Measurements from ENCODE around the gene ISG20. TPM values are rescaled to one million over a fixed set of nuclear protein-coding genes. Genes with fewer than 3 reads are reported as not detected.
"Not testable (repeated sequence)": the region's sequence is repeated elsewhere in the genome, so short reads cannot be mapped to it uniquely, and the experiment has no call there.

Gene ISG20
- total RNA-seq, 2 experiments from 2014 or later, result 24.9 to 28.9 TPM

GRCh38 chr15:88630798-88631463, 7.9 kb upstream of the ISG20 start:
- POLR2A ChIA-PET, result no interaction called here
- CTCF ChIA-PET, result interaction anchor here (1.8 kb wide), 1 partner anchor 33 kb away, joined by 5 read pairs; no protein-coding TSS in a partner anchor

DNA sequence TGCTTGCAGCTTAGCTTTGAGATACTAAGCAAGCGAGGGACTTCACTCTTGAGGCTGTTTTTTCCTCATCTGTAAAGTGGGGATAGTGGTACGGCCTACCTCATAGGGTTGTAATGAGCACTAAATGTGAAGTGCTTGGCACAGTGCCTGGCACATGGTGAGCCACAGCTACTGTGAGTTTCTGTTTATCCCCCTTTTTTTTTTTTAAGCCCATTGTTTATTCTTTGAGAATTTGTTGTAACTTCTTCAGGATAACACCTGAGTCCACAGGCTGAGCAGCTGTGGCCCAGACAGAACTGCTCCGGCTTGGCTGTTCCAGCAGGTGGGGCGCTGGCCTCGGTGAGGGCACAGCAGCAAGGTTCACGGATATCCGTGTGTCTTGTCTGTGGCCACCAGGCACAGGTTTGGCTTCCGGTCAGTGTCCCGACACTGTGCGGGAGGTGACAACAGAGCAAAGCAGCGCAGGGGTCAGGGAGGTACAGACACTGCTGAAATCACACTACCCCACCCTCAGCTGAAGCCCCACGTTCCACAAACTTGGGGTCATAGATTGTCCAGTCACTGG, 7.3 kb upstream of the ISG20 start:
- ChIA-PET CTCF (interaction anchor here (1.8 kb wide), 1 partner anchor 32 kb away, joined by 5 read pairs; no protein-coding TSS in a partner anchor), POLR2A (interaction anchor here (0.6 kb wide), 1 partner anchor 211 kb away, joined by 4 read pairs; no protein-coding TSS in a partner anchor)

DNA sequence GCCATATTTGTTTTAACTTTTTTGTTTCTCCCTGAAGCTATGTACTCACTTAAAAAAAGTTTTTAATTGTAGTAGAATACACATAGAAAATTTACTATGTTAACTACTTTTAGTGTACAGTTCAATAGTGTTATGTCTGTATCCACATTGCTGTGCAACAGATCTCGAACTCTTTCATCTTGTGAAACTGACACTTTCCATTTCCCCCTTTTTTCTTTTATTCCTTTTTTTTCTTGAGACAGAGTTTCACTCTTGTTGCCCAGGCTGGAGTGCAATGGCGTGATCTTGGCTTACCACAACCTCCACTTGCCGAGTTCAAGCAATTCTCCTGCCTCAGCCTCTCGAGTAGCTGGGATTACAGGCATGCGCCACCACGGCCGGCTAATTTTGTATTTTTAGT, 6.0 kb upstream of the ISG20 start:
- POLR2A ChIA-PET, result not testable (repeated sequence)
- CTCF ChIA-PET, result interaction anchor here (1.8 to 1.9 kb wide), 2 partner anchors 9 to 31 kb away, joined by 5 to 11 read pairs; no protein-coding TSS in a partner anchor

GRCh38 chr15:88634449-88634848, 4.4 kb upstream of the ISG20 start:
- ChIA-PET CTCF (interaction anchor here (1.1 kb wide), 1 partner anchor 10 kb away, joined by 7 read pairs; no protein-coding TSS in a partner anchor), POLR2A (interaction anchor here (1.1 to 1.3 kb wide), 2 partner anchors 12 to 16 kb away, joined by 3 to 4 read pairs; no protein-coding TSS in a partner anchor)

GRCh38 chr15:88635318-88635717, 3.5 kb upstream of the ISG20 start:
- ChIA-PET CTCF (interaction anchor here (1.1 to 1.4 kb wide), 3 partner anchors 11 to 13 kb away, joined by 4 to 7 read pairs (median 4); no protein-coding TSS in a partner anchor), POLR2A (interaction anchor here (1.0 to 1.3 kb wide), 3 partner anchors 11 to 15 kb away, joined by 3 to 4 read pairs (median 3); no protein-coding TSS in a partner anchor)

- ChIA-PET CTCF (interaction anchor here (1.2 to 1.4 kb wide), 3 partner anchors 12 to 29 kb away, joined by 3 to 4 read pairs (median 4); no protein-coding TSS in a partner anchor), POLR2A (interaction anchor here (1.0 to 1.3 kb wide), 2 partner anchors 11 to 14 kb away, joined by 3 read pairs; no protein-coding TSS in a partner anchor)
Observed at GRCh38 chr15:88636050-88636449, 2.8 kb upstream of the ISG20 start.

DNA sequence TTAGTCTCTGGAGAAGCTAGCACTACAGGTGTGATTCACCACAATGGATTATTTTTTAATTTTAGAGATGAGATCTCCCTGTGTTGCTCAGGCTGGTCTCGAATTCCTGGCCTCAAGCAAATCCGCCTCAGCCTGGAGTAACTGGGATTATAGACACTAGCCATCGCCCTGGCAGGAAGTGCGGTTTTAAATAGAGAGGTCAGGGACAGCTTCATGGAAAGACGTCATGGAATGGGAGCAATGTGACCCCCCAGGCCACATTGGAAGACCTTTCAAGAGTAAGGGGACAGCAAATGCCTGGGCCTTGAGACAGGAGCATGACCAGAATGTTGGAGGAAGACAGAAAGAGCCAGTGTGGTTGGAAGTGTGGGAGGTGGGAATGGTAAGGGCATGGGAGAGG, 2.2 kb upstream of the ISG20 start:
- ChIA-PET CTCF (interaction anchor here (1.2 to 1.4 kb wide), 3 partner anchors 13 to 28 kb away, joined by 3 to 4 read pairs (median 4); no protein-coding TSS in a partner anchor), POLR2A (no interaction called here)

- ChIA-PET POLR2A (interaction anchor here (1.7 kb wide), 1 partner anchor 451 kb away, joined by 5 read pairs; the partner anchor contains the start of gene ABHD2), CTCF (interaction anchor here (1.6 kb wide), 1 partner anchor 14 kb away, joined by 3 read pairs; no protein-coding TSS in a partner anchor)
Observed at GRCh38 chr15:88637436-88637835, 1.4 kb upstream of the ISG20 start.

DNA sequence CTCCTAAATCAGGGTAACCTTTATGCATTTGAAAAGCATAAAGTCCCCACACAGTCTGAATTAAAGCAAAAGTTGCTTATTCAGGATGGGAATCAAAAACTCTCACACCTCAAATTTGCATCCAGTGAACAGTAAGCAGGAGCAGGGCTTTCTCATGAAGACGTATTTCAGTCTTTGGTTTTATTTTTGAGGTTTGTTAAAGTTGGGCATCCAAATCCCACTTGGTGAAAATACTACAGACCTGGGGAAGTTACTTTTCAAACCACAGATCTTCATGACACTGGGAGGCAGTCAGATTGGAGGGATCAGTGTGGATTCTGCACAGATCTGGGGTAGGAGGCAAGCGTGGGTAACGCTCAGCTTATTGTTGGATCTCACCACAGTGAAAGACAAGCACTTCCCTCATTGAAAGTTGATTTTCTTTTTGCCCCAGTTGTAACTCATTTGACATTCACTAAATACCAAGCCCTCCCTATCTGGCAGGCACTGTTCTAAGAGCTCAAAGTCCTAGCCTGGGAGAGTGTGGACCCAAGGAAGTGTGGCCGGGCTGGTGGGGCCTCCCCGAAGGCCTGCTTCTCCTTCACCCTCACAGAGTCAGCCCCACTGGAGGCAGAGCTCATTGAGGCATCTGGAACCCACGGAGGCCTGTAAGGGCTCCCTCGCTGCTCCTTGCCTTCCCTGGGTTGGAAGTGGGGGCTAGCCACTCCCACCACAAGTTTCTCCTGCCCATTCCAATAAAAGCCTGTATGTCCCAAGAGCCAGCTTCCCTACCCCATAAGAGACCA, 783 bp upstream of the ISG20 start:
- ChIA-PET CTCF (interaction anchor here (0.6 to 1.7 kb wide), 6 partner anchors 9 to 283 kb away, joined by 3 to 12 read pairs (median 3); no protein-coding TSS in a partner anchor), POLR2A (interaction anchor here (0.7 to 1.7 kb wide), 7 partner anchors 10 to 450 kb away, joined by 3 to 18 read pairs (median 4); partner anchors contain the start of genes ABHD2, AEN, HAPLN3 and MRPL46)

DNA sequence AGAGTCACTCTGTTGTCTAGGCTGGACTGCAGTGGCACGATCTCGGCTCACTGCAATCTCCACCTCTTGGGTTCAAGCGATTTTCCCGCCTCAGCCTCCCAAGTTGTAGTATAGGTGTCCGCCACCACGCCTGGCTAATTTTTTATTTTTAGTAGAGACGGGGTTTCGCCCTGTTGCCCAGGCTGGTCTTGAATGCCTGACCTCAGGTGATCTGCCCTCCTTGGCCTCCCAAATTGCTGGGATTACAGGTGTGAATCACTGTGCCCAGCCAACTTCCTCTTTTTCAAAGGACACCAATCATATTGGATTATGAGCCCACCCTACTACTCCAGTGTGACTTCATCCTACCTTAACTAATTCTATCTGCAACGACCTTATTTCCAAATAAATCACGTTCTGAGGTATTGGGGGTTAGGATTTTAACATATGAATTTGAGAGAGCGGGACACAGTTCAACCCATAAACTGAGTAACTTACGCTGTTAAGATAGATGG, 3.2 kb downstream of the ISG20 start:
- ChIA-PET CTCF (no interaction called here), POLR2A (no interaction called here)

DNA sequence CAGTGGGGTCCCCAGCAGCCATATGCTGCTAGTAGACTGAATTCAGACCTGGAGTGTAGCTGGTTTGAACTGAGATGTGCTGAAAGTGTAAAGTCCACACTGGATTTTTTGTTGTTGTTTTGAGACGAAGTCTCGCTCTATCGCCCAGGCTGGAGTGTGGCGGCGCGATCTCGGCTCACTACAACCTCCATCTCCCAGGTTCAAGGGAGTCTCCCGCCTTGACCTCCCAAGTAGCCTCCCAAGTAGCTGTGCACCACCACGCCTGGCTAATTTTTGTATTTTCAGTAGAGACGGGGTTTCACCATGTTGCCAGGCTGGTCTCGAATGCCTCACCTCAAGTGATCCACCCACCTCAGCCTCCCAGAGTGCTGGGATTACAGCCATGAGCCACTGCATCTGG, 3.7 kb downstream of the ISG20 start:
- POLR2A ChIA-PET, CTCF ChIA-PET: not testable (repeated sequence)

- ChIA-PET CTCF (interaction anchor here (0.7 to 1.6 kb wide), 3 partner anchors 14 to 260 kb away, joined by 3 read pairs; no protein-coding TSS in a partner anchor), POLR2A (no interaction called here)
Observed at GRCh38 chr15:88644741-88645140, 5.9 kb downstream of the ISG20 start.

DNA sequence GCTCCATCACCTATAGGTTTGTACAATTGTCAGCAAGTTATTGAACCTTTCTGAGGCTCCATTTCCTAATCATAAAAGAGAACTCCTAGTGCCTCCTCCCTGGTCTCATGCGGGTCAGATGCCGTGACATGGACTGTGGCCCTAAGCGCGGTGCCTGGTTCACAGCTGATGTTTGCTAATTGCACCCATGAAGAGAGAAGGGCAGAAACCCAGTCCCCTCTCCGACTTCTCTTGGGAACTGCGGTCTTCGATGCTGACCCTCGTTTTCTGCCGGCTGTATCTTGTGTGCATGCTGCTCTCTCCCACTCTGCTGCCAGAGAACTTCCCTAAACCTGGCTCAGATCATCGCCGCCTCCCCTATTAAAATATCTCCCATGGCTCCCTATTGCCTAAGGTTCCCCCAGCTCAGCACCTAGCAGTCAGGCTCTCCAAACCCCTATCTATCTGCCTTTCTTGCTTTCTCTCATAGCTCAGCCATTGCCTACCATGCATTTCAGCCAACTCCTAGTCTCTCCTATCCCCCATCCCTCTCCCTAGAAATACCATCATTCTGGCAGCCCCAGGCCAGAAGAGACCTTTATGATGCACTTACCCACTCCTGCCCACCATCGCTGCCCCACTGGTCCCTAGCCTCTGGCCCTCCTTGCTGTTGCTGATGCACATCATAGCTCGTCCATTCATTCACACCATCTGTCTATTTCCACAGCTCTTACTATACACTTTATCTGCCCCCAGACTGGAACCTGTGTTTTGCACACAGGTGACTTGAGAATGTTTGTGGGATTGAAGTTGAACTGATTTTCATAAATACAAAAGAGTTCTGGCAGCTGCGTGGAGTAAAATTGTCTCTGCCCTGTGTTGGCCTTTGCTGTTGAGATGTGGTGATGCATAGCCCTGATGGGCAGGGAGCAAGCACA, 6.6 kb downstream of the ISG20 start:
- POLR2A ChIA-PET, result no interaction called here

DNA sequence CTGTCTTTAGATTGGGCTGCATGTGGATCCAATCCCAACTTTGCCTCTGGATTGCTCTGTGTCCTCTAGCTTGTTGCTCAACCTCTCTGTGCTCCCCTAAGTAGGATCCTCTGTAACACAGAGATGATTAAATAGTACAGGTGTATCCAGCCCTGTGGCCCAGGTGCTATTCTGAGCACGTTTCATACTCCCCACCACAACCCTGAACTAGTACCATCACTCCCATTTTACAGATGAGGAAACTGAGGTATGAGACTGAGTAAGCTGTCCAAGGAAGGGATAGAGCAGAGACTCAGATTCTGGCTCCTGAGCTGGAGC, 7.2 kb downstream of the ISG20 start:
- POLR2A ChIA-PET, result no interaction called here
- CTCF ChIA-PET, result interaction anchor here (1.0 kb wide), 1 partner anchor 21 kb away, joined by 3 read pairs; no protein-coding TSS in a partner anchor

More for the DNA sequence above, 6.6 kb downstream of the ISG20 start:
- CTCF ChIA-PET, result interaction anchor here (1.0 to 1.2 kb wide), 2 partner anchors 13 to 20 kb away, joined by 3 read pairs; no protein-coding TSS in a partner anchor

GRCh38 chr15:88646951-88647350, 8.1 kb downstream of the ISG20 start:
- CTCF ChIA-PET, result interaction anchor here (0.8 to 1.0 kb wide), 2 partner anchors 22 to 23 kb away, joined by 4 read pairs; no protein-coding TSS in a partner anchor

DNA sequence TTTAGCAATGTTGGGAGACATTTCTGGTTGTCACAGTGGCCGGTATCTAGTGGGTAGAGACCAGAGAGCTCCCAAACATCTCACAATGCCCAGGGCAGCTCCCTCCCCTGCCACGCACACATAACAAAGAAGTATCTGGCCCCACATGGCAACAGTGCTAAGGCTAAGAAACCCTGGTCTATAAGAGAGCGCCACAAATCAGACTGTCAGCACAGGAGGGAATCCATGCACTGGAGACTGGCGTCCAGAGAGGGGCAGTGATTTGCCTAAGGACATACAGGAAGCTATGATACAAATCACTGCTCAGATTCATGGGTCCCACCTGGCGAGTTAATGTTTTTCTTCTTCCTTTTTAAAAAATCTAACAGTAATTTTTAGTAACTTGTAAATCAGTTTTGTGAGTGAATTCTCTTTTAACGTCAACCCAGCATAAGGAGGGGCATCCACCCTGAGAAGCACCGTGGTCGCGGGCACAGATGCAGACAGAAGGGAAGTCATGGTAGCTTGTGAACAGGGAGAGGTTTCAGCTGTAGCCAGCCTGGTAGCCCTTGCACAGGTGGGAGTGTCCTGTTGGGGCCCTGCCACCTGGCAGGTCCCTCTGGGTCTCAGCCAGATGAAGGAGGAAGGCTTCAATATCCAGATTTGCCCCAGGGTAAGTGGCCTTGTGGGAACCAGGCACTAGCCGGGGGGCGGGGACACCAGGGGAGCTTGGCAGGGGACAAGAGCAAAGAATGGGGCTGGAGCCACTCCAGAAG, 8.7 kb downstream of the ISG20 start:
- CTCF ChIA-PET, result interaction anchor here (0.8 to 1.7 kb wide), 3 partner anchors 10 to 24 kb away, joined by 4 read pairs; no protein-coding TSS in a partner anchor
- POLR2A ChIA-PET, result no interaction called here

More at GRCh38 chr15:88646951-88647350, 8.1 kb downstream of the ISG20 start:
- POLR2A ChIA-PET, result no interaction called here

Measured in activated CD8-positive, alpha-beta memory T cell treated with anti-CD3 and anti-CD28 coated beads for 36 hours (primary cell).